DND-41 (cell line): ENCODE data around the gene TRA2B.

Experiments
- ATAC-seq: fragments of 200-7000 bp; cut with Tn5 transposase; 3 replicates; pipeline ENCODE4 v1.9.1; 2021; ENCODE audit warnings: low read depth; ENCODE audit not compliant: insufficient read depth
- DNase-seq: peaks from one replicate; pipeline ENCODE4 v3.0.0-alpha.2; 2020
- H2AFZ ChIP-seq: 2 replicates; pipeline ENCODE4 v1.6.0; 2012; ENCODE audit warnings: low read depth, low read length
- H3K27ac ChIP-seq: 2 replicates; pipeline ENCODE4 v1.5.1; 2012; ENCODE audit warnings: low read length, inconsistent platforms
- H3K27me3 ChIP-seq: fragments of 200-600 bp; sonication (generic); 2 replicates; pipeline ENCODE4 v1.6.0; 2012; ENCODE audit warnings: low read length, mild to moderate bottlenecking, inconsistent platforms; ENCODE audit not compliant: insufficient read depth, poor library complexity
- H3K36me3 ChIP-seq: 2 replicates; pipeline ENCODE4 v1.5.1; 2012; ENCODE audit warnings: low read length, inconsistent platforms; ENCODE audit not compliant: insufficient read depth
- H3K4me1 ChIP-seq: 2 replicates; pipeline ENCODE4 v1.5.1; 2012; ENCODE audit warnings: mild to moderate bottlenecking, low read length; ENCODE audit not compliant: insufficient read depth
- H3K4me2 ChIP-seq: 2 replicates; pipeline ENCODE4 v1.6.0; 2012; ENCODE audit warnings: mild to moderate bottlenecking, moderate library complexity, low read length, inconsistent platforms; ENCODE audit not compliant: insufficient read depth
- H3K4me3 ChIP-seq, 2 experiments: fragments of 200-600 bp in 1 of 2; shearing (Covaris generic) in 1 of 2; 2 replicates each; pipeline ENCODE4 v1.5.1; 2012 to 2016; ENCODE audit warnings: inconsistent platforms in 2 of 2, low read length in 2 of 2, mild to moderate bottlenecking in 2 of 2, low read depth in 1 of 2, moderate library complexity in 1 of 2
- H3K79me2 ChIP-seq: 2 replicates; pipeline ENCODE4 v1.6.0; 2012; ENCODE audit warnings: low read length, inconsistent platforms; ENCODE audit not compliant: insufficient read depth
- H3K9ac ChIP-seq: 2 replicates; pipeline ENCODE4 v1.6.0; 2012; ENCODE audit warnings: low read depth, mild to moderate bottlenecking, inconsistent platforms, low read length, moderate library complexity
- H3K9me3 ChIP-seq: 2 replicates; pipeline ENCODE4 v1.5.1; 2012; ENCODE audit warnings: low read length, moderate library complexity, mild to moderate bottlenecking, inconsistent platforms; ENCODE audit not compliant: insufficient read depth, severe bottlenecking
- H4K20me1 ChIP-seq: 2 replicates; pipeline ENCODE4 v1.6.0; 2012; ENCODE audit warnings: low read length; ENCODE audit not compliant: insufficient read depth
- CTCF ChIP-seq: IDR thresholded peaks from 2 replicates; pipeline ENCODE4 v1.5.1; 2012; ENCODE audit warnings: borderline replicate concordance, low read length, moderate library complexity, mild to moderate bottlenecking; ENCODE audit not compliant: poor library complexity, severe bottlenecking; ENCODE audit errors: extremely low read depth
- EZH2 ChIP-seq: IDR thresholded peaks from 3 replicates; pipeline ENCODE4 v1.6.1; 2012; ENCODE audit warnings: borderline replicate concordance, low read depth, mild to moderate bottlenecking, moderate library complexity, low read length, inconsistent platforms; ENCODE audit not compliant: severe bottlenecking

The TRA2B gene

GRCh38 chr3:185956244-185956643 lies 18.4 kb upstream of the TRA2B start:
- Histone ChIP-seq H3K27ac (no peak overlapping the region), H3K9ac (no peak overlapping the region), H3K36me3 (no peaks in the 10 kb centered on the region), H3K9me3 (no peaks in the 10 kb centered on the region), H3K4me3 (no peak overlapping the region), H3K4me2 (no peak overlapping the region), H2AFZ (no peak overlapping the region), H3K27me3 (peaks cover 9% of the 10 kb centered on the region), H3K79me2 (no peaks in the 10 kb centered on the region), H4K20me1 (no peaks in the 10 kb centered on the region), H3K4me1 (no peaks in the 10 kb centered on the region; the same call in 1 of the 2 replicates)
- no peak for TF ChIP-seq EZH2
- no peak for TF ChIP-seq CTCF
- DNase-seq = no peak
- no peak for ATAC-seq

GRCh38 chr3:185954366-185954723 lies 16.5 kb upstream of the TRA2B start:
- no peaks in the 10 kb centered on the region for H3K79me2 ChIP-seq
- H3K9ac ChIP-seq = no peak overlapping the region
- ATAC-seq = no peak
- DNase-seq = no peak
- no peak overlapping the region for H3K4me3 ChIP-seq
- H2AFZ ChIP-seq = no peak overlapping the region
- H3K27ac ChIP-seq = no peak overlapping the region
- H3K4me1 ChIP-seq = no peaks in the 10 kb centered on the region
- H3K36me3 ChIP-seq = no peaks in the 10 kb centered on the region
- no peak overlapping the region for H3K4me2 ChIP-seq
- TF ChIP-seq CTCF = no peak
- no peak for TF ChIP-seq EZH2
- no peaks in the 10 kb centered on the region for H3K9me3 ChIP-seq
- no peaks in the 10 kb centered on the region for H4K20me1 ChIP-seq
- H3K27me3 ChIP-seq = peaks cover 13% of the 10 kb centered on the region

- Histone ChIP-seq H4K20me1 (no peaks in the 10 kb centered on the region), H3K36me3 (no peaks in the 10 kb centered on the region), H3K4me3 (no peak overlapping the region), H3K79me2 (no peaks in the 10 kb centered on the region), H3K27ac (no peak overlapping the region), H3K9ac (no peak overlapping the region), H3K4me2 (no peak overlapping the region), H3K27me3 (peaks cover 30% of the 10 kb centered on the region), H3K4me1 (no peaks in the 10 kb centered on the region), H3K9me3 (no peaks in the 10 kb centered on the region), H2AFZ (no peak overlapping the region)
- no peak for DNase-seq
- ATAC-seq = no peak
- no peak for TF ChIP-seq EZH2
Observed at GRCh38 chr3:185950728-185951127, 12.9 kb upstream of the TRA2B start.

GRCh38 chr3:185949515-185949914 lies 11.7 kb upstream of the TRA2B start:
- Histone ChIP-seq H3K4me3 (no peak overlapping the region), H3K27ac (no peak overlapping the region), H3K9ac (no peak overlapping the region), H3K9me3 (no peaks in the 10 kb centered on the region), H3K4me1 (no peaks in the 10 kb centered on the region), H3K79me2 (no peaks in the 10 kb centered on the region), H3K27me3 (peaks cover 30% of the 10 kb centered on the region), H3K4me2 (no peak overlapping the region), H2AFZ (no peak overlapping the region), H3K36me3 (no peaks in the 10 kb centered on the region), H4K20me1 (no peaks in the 10 kb centered on the region)
- ATAC-seq (no peak), DNase-seq (no peak)
- TF ChIP-seq EZH2 (no peak), CTCF (no peak)
